ENCODE data around the gene CLECL1. TPM values are rescaled to one million over a fixed set of nuclear protein-coding genes. Genes with fewer than 3 reads are reported as not detected.
"Not testable (repeated sequence)": the region's sequence is repeated elsewhere in the genome, so short reads cannot be mapped to it uniquely, and the experiment has no call there.

Gene CLECL1
- total RNA-seq, 4 donors from 2014 or later = 1.9 TPM; not detected in 3

GRCh38 chr12:9707356-9707755 lies 25.5 kb downstream of the CLECL1 start:
- Histone ChIP-seq H3K9me3 (no peaks in the 10 kb centered on the region), H3K27ac (no peak overlapping the region), H3K36me3 (no peaks in the 10 kb centered on the region), H3K4me3 (no peak overlapping the region), H3K27me3 (no peaks in the 10 kb centered on the region), H3K4me1 (no peaks in the 10 kb centered on the region)
- TF ChIP-seq CTCF (IDR thresholded peaks at IDR 0.05) = no peak
- no peak for TF ChIP-seq POLR2A (IDR thresholded peaks at IDR 0.05)
- DNase-seq = no peak
- intact Hi-C loops (cut with DNase I; ENCODE audit: low total_unique reads) = loop anchor here (10.0 kb wide), 1 partner anchor 73 kb away; no protein-coding TSS in a partner anchor

GRCh38 chr12:9706086-9706685 lies 26.7 kb downstream of the CLECL1 start:
- no peak for TF ChIP-seq CTCF (IDR thresholded peaks at IDR 0.05)
- no peak for TF ChIP-seq POLR2A (IDR thresholded peaks at IDR 0.05)
- no peak for DNase-seq
- Histone ChIP-seq H3K4me1 (no peaks in the 10 kb centered on the region), H3K36me3 (no peaks in the 10 kb centered on the region), H3K4me3 (no peak overlapping the region), H3K27me3 (no peaks in the 10 kb centered on the region), H3K9me3 (no peaks in the 10 kb centered on the region), H3K27ac (no peak overlapping the region)
- intact Hi-C loops (cut with DNase I; ENCODE audit: low total_unique reads) = loop anchor here (10.0 kb wide), 1 partner anchor 71 kb away; no protein-coding TSS in a partner anchor

- H3K9me3 ChIP-seq, H3K27me3 ChIP-seq, H3K27ac ChIP-seq, H3K4me3 ChIP-seq, H3K36me3 ChIP-seq, DNase-seq, H3K4me1 ChIP-seq: not testable (repeated sequence)
- intact Hi-C loops (cut with DNase I; ENCODE audit: low total_unique reads) = loop anchor here (10.0 kb wide), 1 partner anchor 70 kb away; no protein-coding TSS in a partner anchor
These were observed 28.3 kb downstream of the CLECL1 start for GRCh38 chr12:9704561-9704960.

- H3K9me3 ChIP-seq = no peaks in the 10 kb centered on the region
- no peaks in the 10 kb centered on the region for H3K4me1 ChIP-seq
- H3K36me3 ChIP-seq = no peaks in the 10 kb centered on the region
- DNase-seq = no peak
- no peak overlapping the region for H3K4me3 ChIP-seq
- H3K27me3 ChIP-seq = no peaks in the 10 kb centered on the region
- TF ChIP-seq POLR2A (IDR thresholded peaks at IDR 0.05) (no peak), CTCF (IDR thresholded peaks at IDR 0.05) (no peak)
- intact Hi-C loops (cut with DNase I; ENCODE audit: low total_unique reads) = loop anchor here (10.0 kb wide), 1 partner anchor 67 kb away; no protein-coding TSS in a partner anchor
- no peak overlapping the region for H3K27ac ChIP-seq
These were observed 30.6 kb downstream of the CLECL1 start for GRCh38 chr12:9702255-9702654.

- intact Hi-C loops (cut with DNase I; ENCODE audit: low total_unique reads) = loop anchor here (10.0 kb wide), 1 partner anchor 67 kb away; no protein-coding TSS in a partner anchor
- Histone ChIP-seq H3K4me1 (no peaks in the 10 kb centered on the region), H3K4me3 (no peak overlapping the region), H3K36me3 (no peaks in the 10 kb centered on the region), H3K9me3 (peaks cover 0 to 3% of the 10 kb centered on the region in 2 donors), H3K27me3 (no peaks in the 10 kb centered on the region), H3K27ac (no peak overlapping the region)
- DNase-seq = no peak
- TF ChIP-seq POLR2A (IDR thresholded peaks at IDR 0.05) (no peak), CTCF (IDR thresholded peaks at IDR 0.05) (no peak)
These were observed 31.3 kb downstream of the CLECL1 start for GRCh38 chr12:9701380-9702154.

Data from uterus (tissue), 4 donors.